ENCODE measurements around the gene AQP12A. TPM values are rescaled to one million over a fixed set of nuclear protein-coding genes. Genes with fewer than 3 reads are reported as not detected.

AQP12A gene
- total and polyA plus RNA-seq, 7 experiments from 2014 or later = not detected

DNA sequence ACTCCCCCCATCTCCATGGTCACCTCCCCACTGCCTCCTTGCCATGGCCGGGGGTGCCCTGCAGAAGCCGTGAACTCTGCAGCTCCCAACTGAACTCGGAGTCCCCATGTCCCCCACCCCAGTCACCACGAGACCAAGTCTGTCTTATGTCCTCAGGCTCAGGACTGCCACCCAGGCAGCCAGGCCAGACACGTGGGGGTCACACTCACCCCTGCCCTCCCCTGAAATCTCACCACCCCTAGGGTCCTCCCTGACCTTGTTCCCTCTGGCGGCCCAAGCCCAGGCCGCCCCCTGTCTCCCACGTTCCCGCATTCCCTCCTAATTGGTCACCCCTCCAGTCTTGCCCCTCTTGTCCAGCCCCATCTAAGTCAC is 11.0 kb downstream of the AQP12A start:
- peaks cover 10 to 22% of the 10 kb centered on the region in 2 donors for H3K4me1 ChIP-seq (ENCODE audit: control insufficient read depth in 2 of 2, insufficient read depth in 2 of 2, low read length in 2 of 2)
- ChIA-PET POLR2A (no interaction called here), CTCF (no interaction called here)
- H3K4me3 ChIP-seq (ENCODE audit: low read length) = no peak overlapping the region
- Mint-ChIP-seq H3K4me1 (peaks cover 15 to 20% (median 17%) of the 10 kb centered on the region in 7 donors), H3K4me3 (no peak overlapping the region), H3K27ac (no peak overlapping the region), H3K27me3 (peaks cover 5 to 36% (median 10%) of the 10 kb centered on the region in 5 donors), H3K36me3 (no peaks in the 10 kb centered on the region), H3K9me3 (peaks cover 0 to 3% (median 0%) of the 10 kb centered on the region in 11 donors)
- H3K27me3 ChIP-seq (ENCODE audit: control insufficient read depth in 2 of 2, insufficient read depth in 2 of 2, low read length in 2 of 2) = peaks cover 0 to 3% of the 10 kb centered on the region in 2 donors
- ATAC-seq (no peak), DNase-seq (peak in 1 of 9 donors; percentile 4)
- H3K9me3 ChIP-seq (ENCODE audit: control insufficient read depth in 2 of 3, low read length in 3 of 3) = no peaks in the 10 kb centered on the region
- no peaks in the 10 kb centered on the region for H3K36me3 ChIP-seq (ENCODE audit: control insufficient read depth in 2 of 3, insufficient read depth in 3 of 3, low read length in 3 of 3)
- H3K27ac ChIP-seq (ENCODE audit: low read depth, low read length) = no peak overlapping the region
- intact Hi-C loops (cut with micrococcal nuclease) = loop anchor here in 1 of 2 donors (5.0 to 10.0 kb wide), 3 partner anchors 108 to 188 kb away; partner anchors contain the start of gene DUSP28

DNA sequence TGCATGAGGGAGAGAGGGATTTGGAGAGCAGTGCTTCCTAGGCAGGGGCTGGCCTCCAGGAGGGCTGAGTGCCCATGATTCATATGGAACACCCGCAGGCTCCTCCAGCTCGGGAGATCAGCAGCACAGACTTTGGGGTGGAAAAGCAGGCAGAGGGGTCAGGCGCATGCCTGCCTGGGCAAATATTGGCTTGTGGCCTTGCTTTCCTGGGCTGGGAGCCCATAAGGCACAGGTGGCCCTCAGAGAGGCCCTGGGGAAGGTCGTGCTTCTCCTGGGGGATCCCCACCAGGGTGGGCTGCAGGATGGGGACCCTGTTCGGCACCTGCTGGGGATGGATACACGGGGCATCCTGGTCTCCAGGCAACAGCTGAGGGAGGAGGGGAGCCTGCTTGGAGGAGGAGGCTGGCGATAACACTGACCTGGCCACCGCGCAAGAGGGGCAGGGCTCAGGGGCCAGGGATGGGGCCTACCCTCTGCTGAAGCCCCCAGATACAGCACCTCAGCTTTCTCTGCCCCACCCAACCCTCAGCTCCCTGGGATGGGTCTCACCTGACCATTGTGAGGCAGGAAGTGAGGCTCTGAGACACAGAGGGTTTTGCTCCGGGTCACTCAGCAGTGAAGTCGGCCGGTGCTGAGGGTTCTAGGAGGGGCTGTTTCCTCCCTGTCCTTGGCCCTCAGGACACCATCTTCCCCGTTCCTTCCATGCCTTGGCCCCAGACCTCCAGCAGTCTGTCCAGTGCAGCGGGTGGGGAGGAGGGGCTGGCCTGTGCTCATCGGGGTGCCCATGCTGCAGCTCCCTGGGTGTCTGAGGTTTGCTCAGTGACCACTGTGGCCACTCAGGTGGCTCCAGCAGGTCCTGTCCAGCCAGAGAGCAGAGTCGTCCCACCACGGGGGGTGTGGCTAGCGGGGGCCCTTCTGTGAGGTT is 12.0 kb downstream of the AQP12A start:
- Mint-ChIP-seq H3K4me3 (peak overlapping the region in 3 of 10 donors; percentile 25 to 76 (median 26)), H3K9me3 (peaks cover 0 to 3% (median 0%) of the 10 kb centered on the region in 11 donors), H3K36me3 (no peaks in the 10 kb centered on the region), H3K4me1 (peaks cover 15 to 20% (median 17%) of the 10 kb centered on the region in 7 donors), H3K27me3 (peaks cover 5 to 45% (median 10%) of the 10 kb centered on the region in 5 donors), H3K27ac (peak overlapping the region in 1 of 9 donors; percentile 63)
- peaks cover 0 to 3% of the 10 kb centered on the region in 2 donors for H3K27me3 ChIP-seq (ENCODE audit: control insufficient read depth in 2 of 2, insufficient read depth in 2 of 2, low read length in 2 of 2)
- POLR2A ChIA-PET = no interaction called here
- ATAC-seq (no peak), DNase-seq (peak in 1 of 9 donors; percentile 5)
- peaks cover 10 to 22% of the 10 kb centered on the region in 2 donors for H3K4me1 ChIP-seq (ENCODE audit: control insufficient read depth in 2 of 2, insufficient read depth in 2 of 2, low read length in 2 of 2)
- no peaks in the 10 kb centered on the region for H3K9me3 ChIP-seq (ENCODE audit: control insufficient read depth in 2 of 3, low read length in 3 of 3)
- H3K27ac ChIP-seq (ENCODE audit: low read depth, low read length) = no peak overlapping the region
- no peak overlapping the region for H3K4me3 ChIP-seq (ENCODE audit: low read length)
- CTCF ChIA-PET = interaction anchor here (0.6 kb wide), 1 partner anchor 555 kb away, joined by 3 read pairs; no protein-coding TSS in a partner anchor
- intact Hi-C loops (cut with micrococcal nuclease) = loop anchor here in 1 of 2 donors (5.0 to 10.0 kb wide), 3 partner anchors 109 to 189 kb away; partner anchors contain the start of gene DUSP28
- no peaks in the 10 kb centered on the region for H3K36me3 ChIP-seq (ENCODE audit: control insufficient read depth in 2 of 3, insufficient read depth in 3 of 3, low read length in 3 of 3)

DNA sequence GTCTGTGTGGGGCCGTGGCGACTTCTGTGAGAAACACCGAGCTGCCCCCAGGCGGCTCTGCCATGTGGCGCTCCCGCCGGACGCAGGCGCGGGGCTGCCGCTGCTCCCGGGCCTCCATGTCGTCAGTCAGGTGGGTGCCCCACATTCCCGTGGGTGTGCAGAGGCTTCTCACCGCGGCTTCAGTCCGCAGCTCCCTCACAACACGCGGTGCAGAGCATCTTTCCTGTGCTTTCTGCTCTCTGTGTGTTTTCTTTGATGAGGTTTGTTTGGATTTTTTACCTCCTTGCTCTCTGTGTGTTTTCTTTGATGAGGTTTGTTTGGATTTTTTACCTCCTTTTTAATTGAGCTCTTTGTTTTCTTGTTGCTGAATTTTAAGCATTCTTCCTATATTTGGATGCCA is 13.0 kb downstream of the AQP12A start:
- POLR2A ChIA-PET = interaction anchor here (0.8 kb wide), 1 partner anchor 83 kb away, joined by 5 read pairs; no protein-coding TSS in a partner anchor
- Mint-ChIP-seq H3K4me1 (peaks cover 15 to 20% (median 17%) of the 10 kb centered on the region in 7 donors), H3K4me3 (peak overlapping the region; percentile 5 to 78 (median 57)), H3K9me3 (peaks cover 0 to 3% (median 0%) of the 10 kb centered on the region in 11 donors), H3K27ac (peak overlapping the region in 5 of 9 donors; percentile 1 to 78 (median 16)), H3K27me3 (peaks cover 5 to 46% (median 10%) of the 10 kb centered on the region in 5 donors), H3K36me3 (no peaks in the 10 kb centered on the region)
- no peaks in the 10 kb centered on the region for H3K9me3 ChIP-seq (ENCODE audit: control insufficient read depth in 2 of 3, low read length in 3 of 3)
- H3K4me1 ChIP-seq (ENCODE audit: control insufficient read depth in 2 of 2, insufficient read depth in 2 of 2, low read length in 2 of 2) = peaks cover 10 to 22% of the 10 kb centered on the region in 2 donors
- H3K27me3 ChIP-seq (ENCODE audit: control insufficient read depth in 2 of 2, insufficient read depth in 2 of 2, low read length in 2 of 2) = peaks cover 0 to 3% of the 10 kb centered on the region in 2 donors
- intact Hi-C loops (cut with micrococcal nuclease) = loop anchor here in 1 of 2 donors (5.0 to 10.0 kb wide), 3 partner anchors 110 to 190 kb away; partner anchors contain the start of gene DUSP28
- no peak overlapping the region for H3K27ac ChIP-seq (ENCODE audit: low read depth, low read length)
- no peak overlapping the region for H3K4me3 ChIP-seq (ENCODE audit: low read length)
- CTCF ChIA-PET = no interaction called here
- ATAC-seq (peak; percentile 62), DNase-seq (peak in 7 of 9 donors; percentile 38 to 62 (median 55))
- no peaks in the 10 kb centered on the region for H3K36me3 ChIP-seq (ENCODE audit: control insufficient read depth in 2 of 3, insufficient read depth in 3 of 3, low read length in 3 of 3)

DNA sequence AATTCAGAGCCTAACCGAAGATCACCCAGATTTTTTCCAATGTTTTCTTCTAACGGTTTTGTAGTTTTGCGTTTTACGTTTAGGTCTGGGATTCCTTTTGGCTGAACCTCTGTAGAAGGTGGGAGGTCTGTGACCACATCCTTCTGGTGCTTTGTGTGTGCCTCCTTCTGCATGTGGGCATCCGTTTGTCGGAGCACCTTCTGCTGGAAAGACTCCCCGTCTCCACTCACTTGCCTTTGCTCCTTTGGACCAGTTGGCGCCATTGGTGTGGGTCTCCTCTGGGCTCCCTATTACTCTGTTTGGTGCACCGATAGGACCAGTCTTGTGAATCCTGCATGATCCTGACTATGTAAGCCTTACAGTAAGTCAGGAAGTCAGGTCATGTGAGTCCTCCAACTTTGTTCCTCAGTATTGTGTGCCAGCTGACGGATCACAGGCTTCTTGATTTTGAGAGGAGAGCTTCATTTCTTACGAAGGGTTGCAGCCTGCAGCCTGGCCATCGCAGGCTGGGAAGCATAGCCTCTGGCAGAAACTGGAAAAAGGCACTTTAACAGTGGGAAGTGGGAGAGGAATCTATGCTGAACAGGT is 13.6 kb downstream of the AQP12A start:
- no peaks in the 10 kb centered on the region for H3K36me3 ChIP-seq (ENCODE audit: control insufficient read depth in 2 of 3, insufficient read depth in 3 of 3, low read length in 3 of 3)
- H3K4me1 Mint-ChIP-seq = peaks cover 15 to 20% (median 17%) of the 10 kb centered on the region in 7 donors
- H3K9me3 ChIP-seq (ENCODE audit: control insufficient read depth in 2 of 3, low read length in 3 of 3) = no peaks in the 10 kb centered on the region
- peaks cover 10 to 22% of the 10 kb centered on the region in 2 donors for H3K4me1 ChIP-seq (ENCODE audit: control insufficient read depth in 2 of 2, insufficient read depth in 2 of 2, low read length in 2 of 2)
- POLR2A ChIA-PET = interaction anchor here (0.8 kb wide), 1 partner anchor 83 kb away, joined by 5 read pairs; no protein-coding TSS in a partner anchor
- intact Hi-C loops (cut with micrococcal nuclease) = loop anchor here in 1 of 2 donors (10.0 kb wide), 2 partner anchors 110 to 190 kb away; no protein-coding TSS in a partner anchor
- peaks cover 5 to 46% (median 10%) of the 10 kb centered on the region in 5 donors for H3K27me3 Mint-ChIP-seq
- H3K27ac Mint-ChIP-seq = peak overlapping the region in 3 of 9 donors; percentile 15 to 78 (median 46)
- CTCF ChIA-PET = interaction anchor here (0.6 kb wide), 1 partner anchor 140 kb away, joined by 3 read pairs; no protein-coding TSS in a partner anchor
- ATAC-seq = peak; percentile 42
- H3K9me3 Mint-ChIP-seq = peaks cover 0 to 3% (median 0%) of the 10 kb centered on the region in 11 donors
- DNase-seq = peak in 3 of 9 donors; percentile 23 to 25 (median 24)
- H3K27ac ChIP-seq (ENCODE audit: low read depth, low read length) = no peak overlapping the region
- peak overlapping the region in 9 of 10 donors; percentile 39 to 78 (median 57) for H3K4me3 Mint-ChIP-seq
- H3K36me3 Mint-ChIP-seq = no peaks in the 10 kb centered on the region
- peaks cover 0 to 3% of the 10 kb centered on the region in 2 donors for H3K27me3 ChIP-seq (ENCODE audit: control insufficient read depth in 2 of 2, insufficient read depth in 2 of 2, low read length in 2 of 2)
- no peak overlapping the region for H3K4me3 ChIP-seq (ENCODE audit: low read length)

DNA sequence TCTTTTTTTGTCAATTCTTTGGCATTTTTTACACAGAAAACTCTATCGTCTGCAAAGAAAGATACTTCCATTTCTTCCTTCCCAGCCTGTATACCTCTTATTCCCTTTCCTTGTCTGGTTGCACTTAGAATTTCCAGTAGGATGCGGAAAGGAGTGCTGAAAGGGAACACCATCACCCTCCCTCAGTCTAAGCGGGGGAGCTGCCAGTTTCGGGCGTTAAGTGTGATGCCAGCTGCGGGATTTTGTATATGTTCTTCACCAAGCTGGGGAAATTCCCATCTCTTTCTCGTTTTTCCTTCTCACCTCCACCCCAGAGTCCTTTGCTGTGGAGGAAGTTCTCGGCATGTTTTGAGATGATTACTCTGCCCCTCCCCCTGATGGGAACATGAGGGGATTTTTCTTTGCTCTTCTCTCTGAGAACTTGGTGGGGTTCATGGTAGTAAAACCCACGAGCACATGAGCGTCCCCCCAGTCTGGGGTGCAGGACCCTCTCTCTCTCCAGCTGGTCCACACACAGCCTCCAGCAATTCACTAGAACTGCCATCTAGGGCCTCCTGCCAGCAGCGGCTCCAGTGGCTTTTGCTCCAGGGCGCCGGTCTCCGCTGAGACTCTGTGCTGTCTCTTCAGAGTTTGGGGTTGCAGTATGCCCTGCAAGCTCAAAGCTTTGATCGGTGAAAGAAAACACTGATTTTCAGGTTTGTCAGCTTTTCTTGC is 15.5 kb downstream of the AQP12A start:
- H3K4me3 ChIP-seq (ENCODE audit: low read length) = no peak overlapping the region
- H3K9me3 Mint-ChIP-seq = peaks cover 0 to 3% (median 0%) of the 10 kb centered on the region in 11 donors
- H3K4me1 ChIP-seq (ENCODE audit: control insufficient read depth in 2 of 2, insufficient read depth in 2 of 2, low read length in 2 of 2) = peaks cover 10 to 22% of the 10 kb centered on the region in 2 donors
- ATAC-seq = no peak
- H3K9me3 ChIP-seq (ENCODE audit: control insufficient read depth in 2 of 3, low read length in 3 of 3) = no peaks in the 10 kb centered on the region
- H3K36me3 Mint-ChIP-seq = no peaks in the 10 kb centered on the region
- ChIA-PET CTCF (no interaction called here), POLR2A (no interaction called here)
- H3K4me1 Mint-ChIP-seq = peaks cover 15 to 20% (median 17%) of the 10 kb centered on the region in 7 donors
- peaks cover 0 to 3% of the 10 kb centered on the region in 2 donors for H3K27me3 ChIP-seq (ENCODE audit: control insufficient read depth in 2 of 2, insufficient read depth in 2 of 2, low read length in 2 of 2)
- DNase-seq = no peak
- no peak overlapping the region for H3K4me3 Mint-ChIP-seq
- H3K27ac ChIP-seq (ENCODE audit: low read depth, low read length) = no peak overlapping the region
- peaks cover 5 to 46% (median 10%) of the 10 kb centered on the region in 5 donors for H3K27me3 Mint-ChIP-seq
- H3K27ac Mint-ChIP-seq = peak overlapping the region in 1 of 9 donors; percentile 36
- intact Hi-C loops (cut with micrococcal nuclease) = loop anchor here in 1 of 2 donors (10.0 kb wide), 2 partner anchors 112 to 192 kb away; no protein-coding TSS in a partner anchor
- no peaks in the 10 kb centered on the region for H3K36me3 ChIP-seq (ENCODE audit: control insufficient read depth in 2 of 3, insufficient read depth in 3 of 3, low read length in 3 of 3)
